NCI-H524 (cell line): Measurements from ENCODE around the gene TSPAN19.

Experiments
- DNase-seq, 2 experiments: peaks; one replicate each; lab custom pipeline; 2025; lab: John Stamatoyannopoulos, UW

Gene TSPAN19

GRCh38 chr12:85000729-85001128, 35.3 kb downstream of the TSPAN19 start:
- DNase-seq = peak in 1 of 2 experiments; percentile 37

GRCh38 chr12:84998341-84998740, 37.7 kb downstream of the TSPAN19 start:
- no peak for DNase-seq

- no peak for DNase-seq
These were observed 39.3 kb downstream of the TSPAN19 start for GRCh38 chr12:84996759-84997158.

- DNase-seq = no peak
These were observed 40.4 kb downstream of the TSPAN19 start for GRCh38 chr12:84995641-84996040.

GRCh38 chr12:84994426-84994825, 41.7 kb downstream of the TSPAN19 start:
- no peak for DNase-seq

- peak; percentile 53 to 76 for DNase-seq
These were observed 49.5 kb downstream of the TSPAN19 start for GRCh38 chr12:84986586-84986985.

GRCh38 chr12:84986117-84986516, 50.0 kb downstream of the TSPAN19 start:
- no peak for DNase-seq

- DNase-seq = no peak
These were observed 52.8 kb downstream of the TSPAN19 start for GRCh38 chr12:84983289-84983688.

- no peak for DNase-seq
These were observed 53.2 kb downstream of the TSPAN19 start for GRCh38 chr12:84982888-84983287.

GRCh38 chr12:84978921-84979320, 57.2 kb downstream of the TSPAN19 start:
- DNase-seq = peak in 1 of 2 experiments; percentile 34

GRCh38 chr12:84976133-84976532, 59.9 kb downstream of the TSPAN19 start:
- no peak for DNase-seq

- no peak for DNase-seq
These were observed 61.8 kb downstream of the TSPAN19 start for GRCh38 chr12:84974155-84974815.

- DNase-seq = no peak
These were observed 63.1 kb downstream of the TSPAN19 start for GRCh38 chr12:84973026-84973425.

GRCh38 chr12:84969226-84969625, 66.9 kb downstream of the TSPAN19 start:
- no peak for DNase-seq
